GM06990 (cell line): ENCODE measurements around the gene CLDND2.

ENCODE experiments used
- DNase-seq: peaks from one replicate; pipeline ENCODE4 v3.0.0-alpha.2; 2011; ENCODE audit not compliant: insufficient read length; ENCODE audit errors: extremely low read depth
- H3K27me3 ChIP-seq: replicated peaks from 2 replicates; pipeline ENCODE4 v1.6.0; 2011; ENCODE audit warnings: low read length; ENCODE audit not compliant: control insufficient read depth, insufficient read depth
- H3K36me3 ChIP-seq: 2 replicates; pipeline ENCODE4 v1.5.1; 2011; ENCODE audit warnings: low read length; ENCODE audit not compliant: control insufficient read depth, insufficient read depth
- H3K4me3 ChIP-seq: replicated peaks from 2 replicates; pipeline ENCODE4 v1.5.1; 2011; ENCODE audit warnings: low read depth, mild to moderate bottlenecking, control low read depth, low read length
- TF ChIP-seq, protein P1 (sequence below): IDR thresholded peaks from 2 replicates; pipeline ENCODE4 v1.5.1; 2011; ENCODE audit warnings: low read length, control low read depth, mild to moderate bottlenecking, inconsistent platforms; ENCODE audit not compliant: insufficient read depth, poor library complexity, severe bottlenecking

CLDND2 gene

DNA sequence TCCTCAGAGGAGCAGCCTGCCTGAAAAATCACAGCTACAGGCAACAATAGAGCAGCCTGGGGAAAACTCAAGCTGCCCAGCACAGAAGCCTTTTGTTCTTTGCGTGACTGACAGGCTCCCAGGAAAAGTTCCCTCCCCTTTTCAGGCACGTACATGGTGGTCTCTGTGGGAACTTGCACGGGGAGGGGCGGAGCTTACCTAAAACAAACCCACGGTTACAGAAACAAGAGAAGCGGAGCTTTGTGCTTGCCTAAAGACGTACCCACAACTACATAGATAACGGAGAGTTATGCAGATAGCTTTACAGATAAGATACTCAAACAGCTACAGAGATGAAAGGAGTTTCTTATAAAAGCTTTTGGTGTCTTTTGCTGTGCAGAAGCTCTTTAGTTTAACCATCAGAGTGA is 14.1 kb downstream of the CLDND2 start:
- Histone ChIP-seq H3K4me3 (no peak overlapping the region), H3K36me3 (peaks cover 16% of the 10 kb centered on the region), H3K27me3 (no peaks in the 10 kb centered on the region)
- TF ChIP-seq, protein P1, sequence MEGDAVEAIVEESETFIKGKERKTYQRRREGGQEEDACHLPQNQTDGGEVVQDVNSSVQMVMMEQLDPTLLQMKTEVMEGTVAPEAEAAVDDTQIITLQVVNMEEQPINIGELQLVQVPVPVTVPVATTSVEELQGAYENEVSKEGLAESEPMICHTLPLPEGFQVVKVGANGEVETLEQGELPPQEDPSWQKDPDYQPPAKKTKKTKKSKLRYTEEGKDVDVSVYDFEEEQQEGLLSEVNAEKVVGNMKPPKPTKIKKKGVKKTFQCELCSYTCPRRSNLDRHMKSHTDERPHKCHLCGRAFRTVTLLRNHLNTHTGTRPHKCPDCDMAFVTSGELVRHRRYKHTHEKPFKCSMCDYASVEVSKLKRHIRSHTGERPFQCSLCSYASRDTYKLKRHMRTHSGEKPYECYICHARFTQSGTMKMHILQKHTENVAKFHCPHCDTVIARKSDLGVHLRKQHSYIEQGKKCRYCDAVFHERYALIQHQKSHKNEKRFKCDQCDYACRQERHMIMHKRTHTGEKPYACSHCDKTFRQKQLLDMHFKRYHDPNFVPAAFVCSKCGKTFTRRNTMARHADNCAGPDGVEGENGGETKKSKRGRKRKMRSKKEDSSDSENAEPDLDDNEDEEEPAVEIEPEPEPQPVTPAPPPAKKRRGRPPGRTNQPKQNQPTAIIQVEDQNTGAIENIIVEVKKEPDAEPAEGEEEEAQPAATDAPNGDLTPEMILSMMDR = no peak
- no peak for DNase-seq

DNA sequence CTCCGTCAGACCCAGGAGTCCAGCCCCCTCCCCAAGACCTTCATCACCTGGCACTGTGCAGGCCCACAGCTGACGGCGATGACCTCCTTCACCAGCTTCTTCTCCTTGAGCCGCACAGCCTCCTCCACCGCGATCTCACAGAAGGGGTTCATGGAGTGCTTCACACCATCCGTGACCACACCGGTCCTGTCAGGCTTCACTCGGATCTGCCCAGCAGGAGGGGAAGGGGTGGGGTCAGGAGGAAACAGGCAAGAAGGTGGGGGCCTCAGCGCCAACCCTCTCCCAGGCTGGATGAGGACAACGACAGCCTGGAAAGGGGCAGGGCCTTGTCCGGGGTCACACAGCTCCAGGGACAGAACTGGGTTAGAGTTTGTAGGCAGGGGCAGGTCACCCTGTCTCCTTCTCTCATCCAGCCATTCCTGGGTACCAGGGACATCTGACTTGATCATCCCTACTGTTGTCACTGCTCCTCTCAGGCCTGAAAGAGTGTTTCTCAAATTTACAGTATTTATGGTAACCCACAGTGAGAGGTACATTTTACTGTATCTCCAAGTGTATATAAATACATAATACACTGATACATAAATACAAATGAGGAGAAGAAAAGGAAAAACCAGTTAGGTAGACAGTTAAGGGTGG is 14.6 kb downstream of the CLDND2 start:
- Histone ChIP-seq H3K27me3 (no peaks in the 10 kb centered on the region), H3K4me3 (no peak overlapping the region), H3K36me3 (peaks cover 16% of the 10 kb centered on the region)
- no peak for DNase-seq
- TF ChIP-seq, protein P1 = no peak

DNA sequence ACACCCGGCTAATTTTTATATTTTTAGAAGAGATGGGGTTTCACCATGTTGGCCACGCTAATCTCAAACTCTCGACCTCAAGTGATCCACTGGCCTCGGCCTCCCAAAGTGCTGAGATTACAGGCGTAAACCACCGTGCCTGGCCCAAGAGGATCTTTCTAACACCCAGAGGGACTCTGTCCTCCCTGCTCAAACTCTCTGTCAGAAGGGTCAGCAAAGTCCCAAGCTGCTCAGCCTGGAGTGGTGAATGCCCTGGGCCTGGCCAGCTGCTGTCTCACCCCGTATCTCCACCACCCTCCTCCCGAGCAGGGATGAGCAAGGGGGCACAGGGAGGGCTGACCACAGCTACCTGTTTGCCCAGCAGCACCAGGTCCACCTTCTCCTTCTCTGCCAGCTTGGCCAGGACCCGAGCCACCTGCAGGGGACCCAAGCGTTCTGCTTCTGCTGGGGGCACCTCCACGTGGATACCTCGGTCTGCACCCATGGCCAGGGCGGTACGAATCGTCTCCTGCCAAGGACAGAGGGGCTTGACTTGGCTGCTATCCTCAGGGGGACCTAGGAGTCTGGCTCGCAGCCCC is 15.9 kb downstream of the CLDND2 start:
- Histone ChIP-seq H3K36me3 (peaks cover 16% of the 10 kb centered on the region), H3K4me3 (no peak overlapping the region), H3K27me3 (no peaks in the 10 kb centered on the region)
- DNase-seq = no peak
- TF ChIP-seq, protein P1 = no peak

GRCh38 chr19:51351266-51351990 is 17.4 kb downstream of the CLDND2 start:
- TF ChIP-seq, protein P1 = no peak
- H3K27me3 ChIP-seq = no peaks in the 10 kb centered on the region
- DNase-seq = no peak
- peaks cover 21% of the 10 kb centered on the region for H3K36me3 ChIP-seq
- H3K4me3 ChIP-seq = no peak overlapping the region

DNA sequence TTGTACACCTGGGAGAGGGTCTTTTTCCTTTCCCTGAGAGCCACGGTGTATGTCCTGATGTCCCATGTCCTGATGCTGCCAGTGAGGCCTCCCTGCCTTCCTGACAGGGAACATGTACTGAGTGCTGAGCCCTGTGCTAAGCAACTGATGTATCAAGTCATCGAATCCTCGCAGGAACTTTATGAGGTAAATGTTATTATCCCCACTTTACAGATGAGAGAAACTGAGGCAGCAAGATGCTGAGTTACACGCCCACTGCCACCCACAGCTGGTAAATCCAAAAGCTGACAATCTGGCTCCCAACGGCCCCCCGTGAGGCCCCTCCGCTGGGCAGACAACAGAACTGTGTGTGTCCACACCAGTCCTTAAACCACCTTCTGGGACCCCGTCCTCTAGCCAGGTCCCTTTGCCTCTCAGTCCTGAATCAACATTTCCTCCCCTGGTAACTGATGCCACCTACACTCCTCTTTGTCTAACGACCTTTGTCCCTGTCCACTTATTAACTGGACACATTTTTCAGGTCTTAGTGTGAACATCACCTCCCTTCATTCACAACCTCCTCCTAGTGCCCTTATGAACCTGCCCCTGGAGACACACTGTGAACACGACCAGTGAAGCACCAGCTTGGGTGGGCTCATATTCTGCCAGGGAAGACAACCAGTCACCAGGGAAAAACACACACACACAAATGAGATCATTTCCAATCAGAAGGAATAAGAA is 21.4 kb downstream of the CLDND2 start:
- TF ChIP-seq, protein P1 = no peak
- Histone ChIP-seq H3K27me3 (no peaks in the 10 kb centered on the region), H3K4me3 (no peak overlapping the region)

More for the DNA sequence above, 21.4 kb downstream of the CLDND2 start:
- DNase-seq = no peak
- H3K36me3 ChIP-seq = peaks cover 22% of the 10 kb centered on the region
